ENCODE data around the gene INTS12.

Gene INTS12

DNA sequence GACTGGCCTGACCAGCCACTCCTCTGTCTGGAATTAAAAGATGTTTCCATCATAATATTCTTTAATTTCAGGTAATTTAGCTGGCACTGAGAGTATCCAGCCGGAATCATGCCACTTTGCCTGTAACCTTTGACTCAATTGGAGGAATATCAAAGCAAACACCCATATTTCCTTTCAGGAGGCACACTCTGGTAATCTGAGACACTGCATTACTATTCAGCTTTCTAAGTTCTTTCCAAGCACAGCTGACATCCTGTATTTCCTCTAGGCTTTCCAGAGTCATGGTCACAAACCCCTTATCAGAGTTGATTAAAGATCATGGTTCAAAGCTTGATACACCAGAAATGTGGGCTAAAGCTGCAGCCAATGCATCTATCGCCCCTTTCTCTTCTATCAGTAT is 29.3 kb downstream of the INTS12 start:
- DNase-seq, result no peak

DNA sequence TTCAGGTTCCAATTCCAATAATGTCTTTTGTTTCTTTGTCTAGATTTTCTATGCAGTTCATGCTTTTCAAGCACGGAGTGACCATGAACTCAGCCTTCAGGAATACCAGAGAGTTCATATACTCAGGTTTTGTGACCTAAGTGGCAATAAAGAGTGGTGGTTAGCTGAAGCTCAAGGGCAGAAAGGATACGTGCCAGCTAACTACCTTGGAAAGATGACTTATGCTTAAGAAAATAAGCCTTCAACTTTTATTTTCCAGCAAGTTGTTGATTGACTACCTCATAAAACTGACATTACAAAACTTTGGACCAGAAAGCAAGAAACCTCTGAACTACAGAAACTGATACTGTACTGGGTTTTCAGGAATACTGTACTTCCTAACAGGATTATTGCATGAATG is 30.8 kb downstream of the INTS12 start:
- DNase-seq, result no peak

DNA sequence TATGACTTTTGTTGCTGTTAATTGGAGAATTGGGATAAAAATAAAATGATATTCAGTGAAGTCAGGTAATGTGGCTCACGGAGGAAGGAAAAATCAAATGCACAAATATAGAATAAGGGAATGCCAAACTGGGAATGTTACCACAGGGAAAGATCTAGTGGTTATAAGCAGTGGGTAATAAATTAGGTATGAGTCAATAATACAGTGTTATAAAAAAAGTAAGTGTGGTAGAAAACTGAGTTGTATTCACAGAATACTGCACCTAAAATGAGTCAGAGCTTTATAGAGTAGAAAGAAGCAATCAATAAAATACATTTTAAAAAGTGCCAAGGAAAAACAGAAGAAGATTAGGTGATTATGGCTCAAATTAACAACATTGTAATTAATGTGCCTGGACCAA is 34.5 kb downstream of the INTS12 start:
- no peak for DNase-seq

DNA sequence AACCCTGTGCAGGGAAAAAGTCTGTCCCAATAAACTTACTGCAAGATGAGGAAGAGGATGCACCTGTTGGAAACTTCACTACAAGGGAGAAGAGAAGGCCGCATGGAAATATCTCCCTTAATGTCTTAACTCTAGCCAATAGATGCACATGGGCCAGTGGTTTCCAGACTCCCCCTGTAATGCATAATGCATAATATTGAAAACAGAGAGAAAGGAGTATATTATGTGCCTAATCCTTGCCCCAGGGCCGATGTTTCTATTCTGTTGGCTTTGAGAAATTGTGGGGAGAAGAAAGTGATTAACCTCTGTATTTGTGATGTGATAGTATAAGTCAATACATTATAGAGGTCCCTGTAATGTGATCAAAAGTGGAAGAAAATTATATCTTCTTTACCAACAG is 37.2 kb downstream of the INTS12 start:
- no peak for DNase-seq

DNA sequence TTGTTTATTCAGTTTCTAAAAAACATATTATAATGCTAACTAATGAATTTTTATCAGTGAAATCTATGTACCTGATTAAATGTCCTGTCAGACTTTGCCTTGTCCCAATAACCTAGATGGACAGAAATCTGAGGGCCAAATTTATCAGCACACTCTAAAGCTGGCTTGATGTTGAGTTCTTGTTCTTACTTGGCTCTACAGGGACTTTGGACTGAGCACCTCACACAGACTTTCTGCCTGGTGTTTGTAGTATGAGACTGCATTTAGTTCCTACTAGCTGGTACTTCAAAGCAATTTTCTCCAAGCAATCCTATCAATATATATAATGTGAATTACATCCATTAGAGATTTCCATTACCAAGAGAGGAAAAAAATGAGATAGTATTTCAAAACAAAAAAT is 37.8 kb downstream of the INTS12 start:
- DNase-seq, result no peak

DNA sequence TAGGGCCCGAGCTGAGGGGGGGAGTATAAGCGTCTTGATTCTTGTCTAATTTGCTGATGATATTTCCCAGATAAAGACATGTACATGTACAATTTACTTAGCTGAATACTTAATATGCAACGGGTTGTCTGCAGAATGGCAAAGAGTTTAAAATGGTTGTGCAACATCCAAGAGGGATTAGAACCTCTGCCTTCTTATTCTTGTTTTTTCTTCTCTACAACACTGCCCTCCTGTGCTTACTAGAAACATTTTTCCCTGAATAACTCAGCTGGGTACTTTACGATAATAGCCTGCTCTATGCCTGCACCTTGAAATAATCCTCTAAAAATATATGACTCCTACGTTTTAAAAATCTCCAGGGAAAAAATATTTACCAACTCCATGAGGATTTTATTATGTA is 41.8 kb downstream of the INTS12 start:
- DNase-seq, result no peak

DNA sequence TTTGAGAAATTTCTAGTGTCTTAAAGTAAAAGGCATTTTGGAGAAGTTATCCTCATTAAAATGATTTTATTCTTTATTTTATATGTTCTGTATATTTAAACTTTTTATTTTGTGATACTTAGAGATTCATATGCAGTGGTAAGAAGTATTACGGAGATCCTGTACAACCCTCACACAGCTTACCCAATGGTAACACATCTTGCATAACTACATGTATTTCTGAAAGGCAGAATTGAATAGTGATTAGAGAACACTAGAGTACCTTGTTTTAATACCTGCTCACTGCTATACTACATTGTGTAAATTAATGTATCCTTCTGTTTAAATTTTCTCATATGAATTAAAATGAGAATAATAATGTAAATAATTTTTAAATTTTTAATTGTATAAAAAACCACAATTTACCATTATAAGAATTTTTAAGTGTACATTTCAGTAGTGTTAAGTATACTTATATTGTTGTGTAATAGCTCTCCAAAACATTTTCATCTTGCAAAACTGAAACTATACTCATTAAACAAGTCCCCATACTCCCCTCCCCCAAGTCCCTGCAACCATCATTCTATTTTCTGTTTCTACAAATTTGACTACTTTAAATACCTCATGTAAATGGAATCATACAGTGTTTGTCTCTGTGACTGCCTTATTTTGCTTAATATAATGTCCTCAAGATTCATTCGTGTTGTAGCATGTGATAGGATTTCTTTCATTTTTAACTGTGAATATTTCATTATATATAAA is 45.4 kb downstream of the INTS12 start:
- no peak for DNase-seq

DNA sequence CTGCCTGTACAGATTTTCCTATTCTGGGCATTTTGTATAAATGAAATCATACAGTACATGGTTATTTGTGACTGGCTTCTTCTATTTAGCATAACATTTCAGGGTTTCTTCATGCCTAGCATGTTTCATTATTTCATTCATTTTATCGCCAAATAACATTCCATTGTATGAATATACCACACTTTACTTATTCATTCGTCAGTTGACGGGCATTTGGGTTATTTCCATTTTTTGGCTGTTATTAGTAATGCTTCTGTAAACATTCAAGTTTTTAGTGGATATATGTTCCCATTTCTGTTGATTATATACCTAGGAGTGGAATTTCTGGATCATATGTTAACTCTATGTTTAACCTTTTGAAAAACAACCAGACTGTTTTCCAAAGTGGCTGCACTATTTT is 47.5 kb downstream of the INTS12 start:
- DNase-seq, result no peak

DNA sequence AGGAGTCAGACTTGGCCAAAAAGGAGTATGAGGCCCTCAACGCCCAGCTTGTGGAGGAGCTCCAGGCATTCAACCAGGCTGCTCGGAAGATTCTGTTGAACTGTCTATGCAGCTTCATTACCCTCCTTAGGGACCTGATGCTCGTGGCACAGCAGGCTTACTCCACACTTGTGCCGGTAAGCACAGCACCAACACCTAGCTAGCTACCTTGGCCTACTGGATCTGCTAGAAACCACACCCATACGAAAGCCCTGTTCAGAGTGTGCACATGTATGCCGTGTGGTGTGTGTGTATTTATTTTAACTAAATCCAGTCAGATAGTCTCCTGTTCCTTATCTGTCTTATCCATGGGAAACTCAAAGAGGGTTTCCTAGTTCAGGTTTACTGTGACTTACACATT is 49.3 kb downstream of the INTS12 start:
- no peak for DNase-seq

DNA sequence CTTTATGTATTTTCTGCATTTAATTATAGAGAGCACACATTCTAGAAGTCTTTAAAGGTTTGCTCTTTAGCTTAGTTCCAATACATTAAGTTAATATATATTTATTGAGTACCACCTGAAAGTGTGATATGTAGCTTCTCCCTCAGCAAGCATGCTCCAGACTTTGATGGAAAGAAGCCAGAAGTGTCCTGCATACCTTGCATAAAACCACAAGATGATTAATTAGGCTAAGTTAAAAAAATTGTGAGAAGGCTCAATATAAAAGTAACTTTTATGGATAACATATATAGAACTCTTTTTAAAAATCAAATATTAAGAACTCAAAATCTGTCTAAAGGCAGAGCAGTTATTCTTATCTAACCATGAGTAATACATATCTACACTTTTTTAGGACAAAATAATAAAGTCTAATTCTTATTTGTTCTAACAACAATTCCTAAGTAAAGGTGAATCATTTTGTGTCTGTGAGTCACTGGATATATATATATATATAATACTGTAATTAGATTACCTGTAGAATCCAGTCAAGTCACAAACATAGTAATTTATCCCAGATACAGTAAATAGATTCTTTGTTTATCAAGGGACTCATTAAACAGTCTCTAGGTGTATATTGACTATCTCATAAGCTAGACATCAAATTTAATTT is 51.2 kb downstream of the INTS12 start:
- no peak for DNase-seq

DNA sequence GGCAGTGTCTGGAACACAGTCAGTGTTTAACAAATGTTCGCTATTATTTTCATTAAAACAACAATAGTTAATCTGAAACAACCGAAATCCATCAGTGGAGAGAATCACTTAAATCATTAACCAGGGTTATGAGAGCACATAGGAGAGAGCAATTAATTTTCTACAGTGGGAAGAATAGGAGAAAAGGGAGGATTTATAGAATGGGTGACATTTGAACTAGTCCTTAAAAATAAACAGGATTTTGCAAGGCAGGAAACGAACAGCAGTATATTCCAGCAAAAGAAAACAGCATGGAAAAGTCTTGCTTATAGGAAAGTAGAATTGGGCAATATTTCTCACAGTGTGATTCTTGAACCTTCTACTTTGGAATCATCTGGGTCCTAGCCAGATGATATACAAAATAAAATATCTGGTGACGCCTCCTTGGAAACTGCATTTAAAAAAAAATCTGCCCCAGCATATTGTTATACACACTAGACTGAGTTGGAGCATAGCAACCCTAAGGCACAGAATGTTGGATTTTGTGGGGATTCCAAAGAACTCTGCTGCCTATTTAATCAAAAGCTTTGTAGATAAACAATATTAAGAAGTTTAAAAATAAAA is 56.1 kb downstream of the INTS12 start:
- DNase-seq, result no peak

DNA sequence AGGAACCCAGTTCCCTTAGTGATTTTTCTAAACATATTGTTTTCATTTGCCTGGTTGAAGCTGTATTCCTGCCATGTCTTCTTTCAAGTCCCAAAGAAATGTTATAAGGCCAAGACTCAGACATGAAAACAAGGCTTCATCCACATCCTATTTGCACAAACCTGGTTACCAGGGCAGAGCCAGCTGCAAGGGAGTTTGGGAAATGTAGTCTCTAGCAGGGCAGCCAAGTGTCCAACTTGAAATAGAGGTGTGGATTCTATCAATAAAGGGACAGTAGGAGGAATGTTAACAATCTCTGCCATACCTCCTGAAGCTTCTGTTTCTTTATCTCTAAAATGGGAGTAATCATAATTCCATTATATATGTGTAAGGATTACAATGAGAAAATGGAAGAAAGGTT is 56.6 kb downstream of the INTS12 start:
- DNase-seq, result no peak

DNA sequence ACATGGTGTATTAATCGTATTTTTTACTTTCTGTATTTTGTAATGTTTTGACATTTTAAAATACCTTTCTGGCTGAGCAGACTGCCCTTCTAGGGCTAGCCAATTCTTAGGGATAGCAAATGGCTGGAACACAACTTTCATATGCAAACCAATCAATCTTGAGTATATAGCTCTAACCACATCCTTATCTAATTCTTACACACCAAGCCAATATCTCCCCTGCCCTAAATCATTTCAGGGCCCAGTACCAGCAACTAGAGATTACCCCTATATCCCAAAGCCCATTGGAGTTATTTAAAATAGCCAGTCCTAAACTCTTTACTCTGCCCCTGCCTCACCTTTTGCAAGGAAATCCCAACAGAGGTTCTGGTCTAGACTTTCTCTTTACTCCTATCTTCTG is 58.3 kb downstream of the INTS12 start:
- DNase-seq, result no peak

DNA sequence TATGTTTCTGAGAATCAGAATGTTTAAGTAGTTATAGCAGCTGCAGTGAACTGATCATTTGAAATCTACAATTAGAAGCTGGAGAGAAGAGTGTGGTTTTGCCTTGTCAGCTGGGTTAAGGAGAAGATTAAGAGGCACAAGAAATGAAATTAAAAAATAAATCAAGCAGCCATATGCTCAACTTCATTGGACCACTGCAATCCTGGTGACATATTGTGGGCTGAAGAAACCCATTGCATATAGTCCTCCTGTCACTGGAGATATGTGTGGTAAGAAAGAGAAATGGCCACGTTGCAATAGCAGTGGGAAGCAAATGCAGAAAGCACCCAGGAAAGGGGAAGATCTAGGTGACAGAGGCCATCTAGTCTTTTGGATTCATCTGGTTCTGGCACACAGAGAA is 63.0 kb downstream of the INTS12 start:
- no peak for DNase-seq

DNA sequence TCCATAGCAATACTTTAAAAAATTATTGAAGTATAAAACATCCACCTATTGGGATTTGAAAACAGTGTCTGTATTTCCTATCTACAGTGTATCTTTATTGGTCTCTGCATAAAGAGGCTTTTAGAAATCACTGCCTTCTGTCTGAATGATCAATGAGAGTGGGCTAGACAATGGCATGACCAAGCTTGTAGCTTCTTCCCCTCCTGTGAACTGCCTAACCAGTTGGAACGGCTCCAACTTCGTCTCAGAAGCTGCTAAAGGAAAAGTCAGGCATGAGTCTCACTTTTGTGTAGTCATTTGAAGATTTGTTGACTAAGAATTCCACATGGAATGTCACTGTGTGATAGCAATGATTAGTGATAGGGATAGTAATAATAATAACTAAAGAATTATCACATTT is 64.2 kb downstream of the INTS12 start:
- no peak for DNase-seq

DNA sequence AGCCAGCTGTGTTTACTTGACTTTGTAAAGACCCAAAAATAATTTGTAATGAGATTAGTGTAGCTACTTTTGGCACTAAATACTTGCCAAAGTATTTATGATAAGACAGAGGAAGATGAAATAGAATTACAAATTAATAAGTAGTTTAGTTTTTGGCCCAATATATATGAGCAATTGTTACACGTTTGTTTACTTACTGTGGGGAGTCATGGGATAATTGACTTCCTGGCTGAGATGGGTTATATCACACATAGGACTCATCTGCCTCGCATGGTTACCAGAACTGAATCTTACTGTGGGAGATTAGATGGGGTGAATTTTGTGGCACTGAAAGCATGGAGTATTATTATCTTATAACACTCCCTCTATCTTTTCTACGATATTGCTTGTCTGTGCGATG is 66.6 kb downstream of the INTS12 start:
- DNase-seq, result no peak

DNA sequence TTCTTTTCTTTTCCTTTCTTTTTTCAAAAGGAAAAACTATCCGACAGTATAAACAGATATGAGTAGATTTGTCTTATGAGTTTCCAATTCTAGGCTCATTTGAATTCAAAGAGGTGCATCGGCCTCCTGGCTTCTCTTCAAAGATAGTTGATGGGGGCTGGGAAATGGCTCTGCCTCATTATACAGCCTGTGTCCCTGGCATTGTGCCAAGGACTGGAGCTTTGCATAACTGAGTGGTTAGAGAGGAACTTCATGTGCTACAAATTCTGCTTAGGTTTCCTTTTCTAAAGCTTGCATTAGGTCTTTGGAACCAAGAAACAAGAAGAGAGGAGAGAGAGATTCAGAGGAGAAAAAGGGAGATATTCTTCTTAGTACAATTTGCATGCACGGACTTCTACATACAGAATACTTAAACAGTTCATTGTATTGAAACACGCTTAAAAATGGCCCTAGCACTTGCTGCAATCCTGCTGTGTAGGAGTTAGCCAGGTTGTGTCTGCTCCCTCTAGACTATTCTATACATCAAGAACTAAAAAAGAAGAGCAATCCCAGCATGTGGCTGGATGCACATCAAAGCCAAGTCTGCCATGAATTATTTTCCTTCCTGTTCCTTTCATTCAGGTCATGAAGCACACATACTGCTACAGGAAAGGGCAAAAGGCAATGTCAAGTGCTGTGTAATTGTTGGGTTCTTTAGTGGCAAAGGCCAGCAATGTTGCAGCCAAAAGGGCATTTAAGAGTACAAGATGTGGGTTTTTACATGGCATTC is 70.9 kb downstream of the INTS12 start:
- DNase-seq, result peak; percentile 4

DNA sequence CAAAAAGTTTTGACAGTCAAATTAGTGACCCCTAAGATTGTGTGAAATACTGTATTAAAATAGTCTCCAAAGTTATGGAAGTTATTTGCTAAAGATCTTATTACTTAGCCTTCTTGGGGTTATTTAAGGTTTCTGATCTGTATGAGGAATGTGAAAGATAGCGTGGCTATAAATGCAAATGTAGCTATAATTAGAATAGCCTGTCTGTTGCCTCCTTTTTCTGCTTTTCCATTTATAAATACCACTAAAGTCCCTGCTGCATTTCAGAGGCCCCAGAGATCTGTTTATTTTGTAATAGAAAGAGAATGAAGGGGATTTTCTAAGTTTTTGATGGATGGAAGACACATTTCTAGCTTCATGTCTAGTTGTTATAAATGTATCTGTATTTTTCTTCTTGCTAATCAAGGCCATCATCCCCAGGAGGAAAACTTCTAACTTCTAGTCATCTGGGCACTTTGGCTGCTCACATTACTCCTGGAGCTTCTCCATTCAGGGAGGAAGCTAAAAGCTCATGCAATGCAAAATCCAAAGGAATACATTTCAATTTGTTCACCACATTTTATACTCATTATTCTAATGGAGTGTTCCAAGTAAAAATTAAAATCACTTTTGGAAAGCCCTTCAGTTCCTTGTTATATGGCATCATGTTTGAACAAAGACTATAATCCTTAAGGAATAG is 73.9 kb downstream of the INTS12 start:
- no peak for DNase-seq

DNA sequence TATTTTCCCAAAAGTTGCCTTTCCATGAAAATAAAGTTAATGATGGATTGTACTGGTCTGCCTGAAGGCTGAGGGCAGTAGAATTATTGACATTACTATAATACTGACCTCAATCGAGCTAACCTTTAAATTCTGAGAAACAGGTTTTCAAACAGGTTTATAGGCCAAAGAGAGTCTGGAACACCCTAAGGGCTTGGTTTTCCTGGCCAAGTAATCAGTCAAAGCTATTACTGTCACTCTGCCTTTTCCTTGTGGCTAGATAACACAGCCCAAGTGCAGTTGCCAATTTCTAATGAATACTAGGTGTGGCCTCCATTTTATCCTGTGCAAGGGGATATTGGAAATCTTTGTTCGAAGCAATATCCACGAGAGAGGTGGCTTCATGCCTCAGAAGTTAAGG is 75.2 kb downstream of the INTS12 start:
- DNase-seq, result no peak

All from stimulated activated CD4-positive, alpha-beta T cell treated with anti-CD3 and anti-CD28 coated beads, Interleukin-4, amount 100 ng/mL, for 1 hour (primary cell).